H1 (cell line): ENCODE data around the gene CERS5. TPM values are rescaled to one million over a fixed set of nuclear protein-coding genes. Genes with fewer than 3 reads are reported as not detected.

ENCODE experiments used
- CTBP2 ChIP-seq: IDR thresholded peaks from 2 replicates; pipeline ENCODE4 v1.7.0; 2011; ENCODE audit warnings: borderline replicate concordance, mild to moderate bottlenecking, moderate library complexity, mixed read lengths, low read length; ENCODE audit not compliant: insufficient read depth, insufficient read length
- SAP30 ChIP-seq: fragments of 300-600 bp; sonication (generic); IDR thresholded peaks from 2 replicates; pipeline ENCODE4 v1.7.1; 2012; ENCODE audit warnings: low read length, moderate library complexity, mild to moderate bottlenecking, inconsistent platforms; ENCODE audit not compliant: insufficient read depth, insufficient replicate concordance
- SIN3A ChIP-seq, 2 experiments: IDR thresholded peaks in 1 of 2; conservative IDR thresholded peaks in 1 of 2; 2 replicates each; pipeline ENCODE4 v1.6.1; 2011 to 2012; ENCODE audit warnings: low read length in 2 of 2, improper control_type of control experiment in 1 of 2, low read depth in 1 of 2, mild to moderate bottlenecking in 1 of 2
- TCF12 ChIP-seq: IDR thresholded peaks from 2 replicates; pipeline ENCODE4 v1.6.1; 2011; ENCODE audit warnings: low read depth, mild to moderate bottlenecking, low read length
- polyA plus RNA-seq, 7 experiments: library from polyadenylated mRNA; depleted of rRNA in 3 of 7; stranded (reverse) in 5 of 7; unstranded in 2 of 7; fragments of >200 nt in 5 of 7; fragments of 200-250 nt in 2 of 7; gene quantifications; 1 replicate in 5 of 7; 2 replicates in 1 of 7; 4 replicates in 1 of 7; pipeline versions ENCODE4 v1.2.1 to v1.2.3, GENCODE V29; 2011 to 2013; ENCODE audit warnings: missing spikeins in 2 of 7, mixed read lengths in 2 of 7
- total RNA-seq: library from RNA; stranded (reverse); fragmentation: NEBNext Ultra II Directional; extraction: Animal tissue kit (Norgen Biotek cat#: 25700); gene quantifications from 2 replicates; pipeline ENCODE4 v1.2.1, GENCODE V29; 2021

Gene CERS5
- total and polyA plus RNA-seq, 2 of the 8 experiments (the other 6 are each of a cell fraction or from before 2014, with no cell fraction given): 69.2 to 119 TPM

DNA sequence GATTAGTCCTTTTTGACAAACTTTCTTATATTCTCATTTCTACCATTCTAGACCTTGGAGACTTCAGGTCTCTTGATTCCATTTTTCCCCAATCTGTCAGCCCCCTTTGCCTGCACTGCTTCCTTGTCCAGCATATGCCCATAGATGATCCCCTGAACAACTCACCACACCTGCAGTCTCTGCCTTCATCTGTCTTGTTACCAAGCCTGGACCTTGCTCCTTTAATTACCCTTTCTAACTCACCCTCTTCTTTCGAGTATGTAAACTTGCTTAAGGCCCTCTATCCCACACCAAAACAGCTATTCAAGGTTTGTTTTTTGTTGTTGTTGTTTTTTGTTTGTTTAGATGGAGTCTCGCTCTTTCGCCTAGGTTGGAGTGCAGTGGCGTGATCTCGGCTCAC lies 45.5 kb downstream of the CERS5 start (continued):
- TF ChIP-seq CTBP2 (no peak), SIN3A (conservative IDR thresholded peaks at IDR 0.05 in 1 of 2, IDR thresholded peaks at IDR 0.05 in 1 of 2; ENCODE audit: low read depth in 1 of 2, low read length in 2 of 2) (no peak), SAP30 (no peak), TCF12 (no peak)
